Heart right ventricle (tissue), 16 donors: ENCODE measurements around the gene FBLN2. TPM values are rescaled to one million over a fixed set of nuclear protein-coding genes. Genes with fewer than 3 reads are reported as not detected.

Experiments
- ATAC-seq, 8 donors: fragments of 200-7000 bp; cut with Tn5 transposase; one replicate each; pipeline ENCODE4 v1.9.1; 2020; ENCODE audit warnings: mild to moderate bottlenecking in 8 of 8, moderate library complexity in 8 of 8, moderate number of reproducible peaks in 1 of 8
- DNase-seq, 2 donors: peaks; one replicate each; pipeline ENCODE4 v3.0.0-alpha.2; 2020
- H3K27ac ChIP-seq, 10 donors: fragments of 200-600 bp; sonication (generic) in 2 of 10; one replicate each; pipeline versions ENCODE4 v1.5.0 to v1.8.0; 2020 to 2022; ENCODE audit warnings: mild to moderate bottlenecking in 3 of 10
- H3K27me3 ChIP-seq, 7 donors: fragments of 200-600 bp; one replicate each; pipeline ENCODE4 v1.8.0; 2021 to 2022; ENCODE audit warnings: mild to moderate bottlenecking in 2 of 7
- H3K36me3 ChIP-seq, 9 donors: fragments of 200-600 bp; sonication (generic) in 1 of 9; one replicate each; pipeline versions ENCODE4 v1.5.0 to v1.8.0; 2020 to 2022; ENCODE audit warnings: mild to moderate bottlenecking in 2 of 9
- H3K4me1 ChIP-seq, 9 donors: fragments of 200-600 bp; sonication (generic) in 1 of 9; one replicate each; pipeline versions ENCODE4 v1.5.0 to v1.8.0; 2020 to 2022; ENCODE audit warnings: mild to moderate bottlenecking in 4 of 9
- H3K4me3 ChIP-seq, 10 donors: fragments of 200-600 bp; sonication (generic) in 2 of 10; one replicate each; pipeline versions ENCODE4 v1.5.0 to v1.8.0; 2020 to 2022; ENCODE audit warnings: mild to moderate bottlenecking in 7 of 10, moderate library complexity in 2 of 10
- H3K9me3 ChIP-seq, 11 donors: fragments of 200-600 bp in 10 of 11; sonication (generic) in 2 of 11; one replicate each; pipeline versions ENCODE4 v1.5.0 to v1.8.0; 2013 to 2022; ENCODE audit warnings: mild to moderate bottlenecking in 2 of 11, control low read depth in 1 of 11, moderate library complexity in 1 of 11
- WGBS, 2 donors: extraction: QIAGEN DNeasy Blood & Tissue Kit; methylation state at CpG; one replicate each; pipeline ENCODE4 v1.1.7; 2013; ENCODE audit warnings: inconsistent platforms in 1 of 2; 5-methylcytosine and 5-hydroxymethylcytosine counted together
- intact Hi-C, 10 donors: fragments of 100-400 bp; cut with DNase I; formaldehyde crosslinking; loops; one replicate each; pipeline versions ENCODE4 v1.11.1 to v1.14.2; 2022
- polyA plus RNA-seq, 2 donors: library from polyadenylated mRNA; stranded (reverse); fragments of 200-250 nt; gene quantifications; one replicate each; pipeline ENCODE4 v1.2.3, GENCODE V29; 2013
- total RNA-seq, 10 donors: library from RNA; stranded (reverse); fragmentation: NEBNext Ultra II Directional in 3 of 10; extraction: Animal tissue kit (Norgen Biotek cat#: 25700) in 3 of 10; gene quantifications; one replicate each; pipeline versions ENCODE4 v1.2.1 to v1.2.4, GENCODE V29; 2021 to 2023
- TF ChIP-seq, protein P1 (sequence below), 9 donors: fragments of 200-600 bp; sonication (generic) in 2 of 9; IDR thresholded peaks; one replicate each; pipeline versions ENCODE4 v1.5.0 to v1.8.0; 2021 to 2022; ENCODE audit warnings: antibody characterized with exemption in 9 of 9, mild to moderate bottlenecking in 5 of 9, moderate library complexity in 1 of 9
- donor health status: Arrhythmogenic right ventricular cardiomyopathy.
- donor health status: ischemic (EF 13 %, LVEDD 7.1; RV severe dilation, severe dysfunction).
- donor health status: healthy with polysubstance abuse.
- donor health status: DM: no; HTN: yes; CAD: no.
- donor health status: DM: no; HTN: no; CAD: no.
- donor health status: ischemic (EF 25% LVEDD 6.9; RV normal size, moderate dysfunction).
- donor health status: ischemic (EF 25% LVEDD 5.7; RV mildly dilated, moderate dysfunction).
- donor health status: healthy.
- donor health status: DM: yes; HTN: yes; CAD: no.
- donor health status: Ischemic cardiomyopathy.
- donor health status: ischemic (EF 35%, LVEDD 5.7; RV mildly dilated, moderate dysfunction).
- donor health status: nonischemic (EF 11% LVEDD 7.7; RV severe dilation, severe dysfunction).
- donor health status: DM: yes; HTN: yes; CAD: no.
- donor health status: PGD.
- donor health status: ischemic (EF 29% LVEDD 5.4; RV normal size, mild dysfunction).
- donor health status: nonischemic (EF 23%, LVEDD 6.1; RV moderate dilation, normal function).

Gene FBLN2
- total and polyA plus RNA-seq, 12 donors: 20.7 to 78.9 (median 47.0) TPM

DNA sequence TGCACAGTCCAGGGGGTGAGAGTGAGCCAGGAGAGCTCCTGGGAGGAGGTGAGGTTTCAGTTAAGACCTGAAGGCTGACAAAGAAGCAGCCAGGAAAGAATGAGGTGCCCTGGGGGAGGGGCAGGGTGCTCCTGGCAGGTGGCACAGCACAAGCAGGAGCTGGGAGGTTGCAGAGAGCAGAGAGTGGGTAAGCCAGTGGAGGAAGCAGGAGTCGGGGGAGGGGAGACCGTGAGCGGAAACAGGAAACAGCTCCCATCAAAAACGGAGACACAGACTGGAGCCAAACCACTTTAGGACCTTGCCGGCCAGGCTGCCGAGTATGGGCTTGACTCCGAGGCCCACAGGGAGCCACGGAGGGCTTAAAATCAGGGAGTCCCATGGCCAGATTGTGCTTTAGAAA lies 12.1 kb upstream of the FBLN2 start:
- H3K36me3 ChIP-seq: no peaks in the 10 kb centered on the region
- H3K27me3 ChIP-seq: peaks cover 0 to 4% (median 0%) of the 10 kb centered on the region in 7 donors
- peaks cover 6 to 36% (median 13%) of the 10 kb centered on the region in 9 donors for H3K4me1 ChIP-seq
- H3K27ac ChIP-seq: peak overlapping the region in 4 of 10 donors; percentile 22 to 51 (median 42)
- TF ChIP-seq, protein P1, sequence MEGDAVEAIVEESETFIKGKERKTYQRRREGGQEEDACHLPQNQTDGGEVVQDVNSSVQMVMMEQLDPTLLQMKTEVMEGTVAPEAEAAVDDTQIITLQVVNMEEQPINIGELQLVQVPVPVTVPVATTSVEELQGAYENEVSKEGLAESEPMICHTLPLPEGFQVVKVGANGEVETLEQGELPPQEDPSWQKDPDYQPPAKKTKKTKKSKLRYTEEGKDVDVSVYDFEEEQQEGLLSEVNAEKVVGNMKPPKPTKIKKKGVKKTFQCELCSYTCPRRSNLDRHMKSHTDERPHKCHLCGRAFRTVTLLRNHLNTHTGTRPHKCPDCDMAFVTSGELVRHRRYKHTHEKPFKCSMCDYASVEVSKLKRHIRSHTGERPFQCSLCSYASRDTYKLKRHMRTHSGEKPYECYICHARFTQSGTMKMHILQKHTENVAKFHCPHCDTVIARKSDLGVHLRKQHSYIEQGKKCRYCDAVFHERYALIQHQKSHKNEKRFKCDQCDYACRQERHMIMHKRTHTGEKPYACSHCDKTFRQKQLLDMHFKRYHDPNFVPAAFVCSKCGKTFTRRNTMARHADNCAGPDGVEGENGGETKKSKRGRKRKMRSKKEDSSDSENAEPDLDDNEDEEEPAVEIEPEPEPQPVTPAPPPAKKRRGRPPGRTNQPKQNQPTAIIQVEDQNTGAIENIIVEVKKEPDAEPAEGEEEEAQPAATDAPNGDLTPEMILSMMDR (IDR thresholded peaks at IDR 0.05): no peak
- DNase-seq: no peak
- intact Hi-C loops: no loop called here
- 14 to 22% methylated on average over 8 of the region's 8 CpGs for WGBS, 2 donors
- H3K9me3 ChIP-seq: peaks cover 0 to 7% (median 0%) of the 10 kb centered on the region in 11 donors
- H3K4me3 ChIP-seq: no peak overlapping the region
- peak in 1 of 8 donors; percentile 14 for ATAC-seq

DNA sequence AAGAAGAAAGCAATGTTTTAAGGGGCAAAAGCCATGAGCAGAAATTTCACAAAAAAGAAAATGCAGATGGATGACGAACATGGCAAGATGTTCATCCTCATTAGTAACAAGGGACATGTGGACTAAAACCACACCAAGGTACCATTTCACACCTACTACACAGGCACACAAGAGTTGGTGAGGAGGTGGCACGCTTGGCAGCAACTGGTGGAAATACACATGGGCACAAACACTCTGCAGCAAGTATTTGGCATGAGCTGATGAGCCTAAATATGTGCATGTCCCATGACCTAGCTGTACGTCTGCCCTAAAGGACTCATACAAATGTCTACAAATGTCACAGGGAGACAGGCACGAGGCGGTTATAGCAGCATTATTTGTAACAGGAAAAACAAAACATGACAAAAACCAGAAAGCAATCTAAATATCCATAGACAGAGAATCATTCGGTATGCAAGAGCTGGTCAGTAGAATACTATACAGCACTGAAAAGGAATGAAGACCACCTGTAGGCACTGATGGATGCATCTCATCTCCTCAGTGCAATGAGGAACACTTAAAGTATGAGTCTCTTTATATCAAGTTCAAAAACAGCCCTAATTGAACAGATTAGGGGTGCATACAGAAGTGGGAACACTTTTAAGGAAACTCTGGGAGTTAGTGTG lies 11.5 kb upstream of the FBLN2 start:
- ATAC-seq: no peak
- Histone ChIP-seq H3K4me1 (peaks cover 6 to 33% (median 13%) of the 10 kb centered on the region in 9 donors), H3K9me3 (peaks cover 0 to 13% (median 0%) of the 10 kb centered on the region in 11 donors), H3K27me3 (peaks cover 0 to 4% (median 0%) of the 10 kb centered on the region in 7 donors), H3K4me3 (no peak overlapping the region), H3K36me3 (no peaks in the 10 kb centered on the region), H3K27ac (peak overlapping the region in 3 of 10 donors; percentile 22 to 72 (median 39))
- no peak for DNase-seq
- TF ChIP-seq, protein P1 (IDR thresholded peaks at IDR 0.05): no peak
- 93 to 95% methylated on average over 6 of the region's 6 CpGs for WGBS, 2 donors
- intact Hi-C loops: no loop called here

DNA sequence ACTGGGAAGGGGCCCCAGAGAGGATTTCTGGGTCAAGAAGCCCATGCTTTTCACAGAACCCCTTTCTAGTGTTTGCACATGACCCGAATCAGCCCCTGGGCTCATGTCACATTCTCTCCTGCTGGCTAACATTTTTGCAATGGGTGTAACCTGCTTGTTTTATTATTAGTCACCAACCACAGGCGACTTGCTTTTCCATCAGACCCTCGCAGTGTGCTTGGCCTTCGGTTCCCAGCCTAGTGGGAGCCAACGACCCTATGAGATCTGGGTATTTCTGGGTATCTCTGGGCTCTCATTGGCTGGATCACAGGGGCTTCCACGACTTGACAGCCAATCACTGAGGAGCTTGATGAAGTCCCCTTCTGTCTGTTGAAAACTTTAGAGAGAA lies 11.0 kb upstream of the FBLN2 start:
- H3K4me3 ChIP-seq: no peak overlapping the region
- ATAC-seq: peak in 2 of 8 donors; percentile 41 to 44
- H3K27me3 ChIP-seq: peaks cover 0 to 4% (median 0%) of the 10 kb centered on the region in 7 donors
- peaks cover 0 to 16% (median 0%) of the 10 kb centered on the region in 11 donors for H3K9me3 ChIP-seq
- peak overlapping the region in 4 of 10 donors; percentile 7 to 72 (median 46) for H3K27ac ChIP-seq
- intact Hi-C loops: loop anchor here in 1 of 10 donors (1.0 kb wide), 1 partner anchor 43 kb away; no protein-coding TSS in a partner anchor
- no peaks in the 10 kb centered on the region for H3K36me3 ChIP-seq
- peaks cover 6 to 28% (median 13%) of the 10 kb centered on the region in 9 donors for H3K4me1 ChIP-seq
- DNase-seq: no peak
- WGBS, 2 donors: 78% methylated on average over 6 of the region's 6 CpGs
- TF ChIP-seq, protein P1 (IDR thresholded peaks at IDR 0.05): no peak

DNA sequence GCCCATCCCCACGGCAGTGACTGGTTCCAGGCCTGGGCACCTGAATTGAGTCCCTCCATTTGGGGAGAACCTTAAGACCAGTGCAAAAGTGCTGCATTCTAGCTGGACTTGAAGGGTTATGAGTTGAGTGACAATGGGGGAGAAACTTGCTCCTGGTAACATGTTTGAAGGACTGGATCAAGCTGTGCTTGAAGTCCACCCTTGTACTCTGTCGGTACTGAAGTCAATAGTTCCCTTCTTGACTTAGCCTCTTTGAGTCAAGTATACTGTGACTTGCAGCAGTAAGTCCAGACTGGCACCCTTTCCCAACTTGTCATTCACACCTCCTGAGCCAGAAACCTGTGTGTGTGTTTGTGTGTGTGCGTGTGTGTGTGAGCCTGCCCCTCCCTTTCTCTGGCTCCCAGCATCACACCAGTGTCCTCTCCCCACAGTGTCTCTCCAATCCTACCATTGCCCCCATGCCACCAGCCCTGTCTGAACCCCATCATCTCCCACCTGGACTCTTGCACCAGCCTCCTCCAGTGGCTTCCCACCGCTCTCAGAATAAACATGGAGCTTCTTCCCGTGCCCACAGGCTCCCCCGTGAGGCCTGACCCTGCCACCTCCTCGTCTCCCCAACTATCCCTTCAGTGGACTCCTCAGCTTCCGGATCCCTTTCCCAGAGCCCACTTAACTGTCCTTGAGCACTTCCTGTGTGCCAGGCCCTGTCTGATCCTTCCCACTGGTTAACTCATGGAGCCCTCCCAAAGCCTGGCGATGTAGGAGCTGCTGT lies 10.2 kb upstream of the FBLN2 start:
- ATAC-seq (no peak), DNase-seq (no peak)
- H3K4me1 ChIP-seq: peaks cover 6 to 31% (median 13%) of the 10 kb centered on the region in 9 donors
- H3K27ac ChIP-seq: peak overlapping the region in 8 of 10 donors; percentile 15 to 72 (median 57)
- TF ChIP-seq, protein P1 (IDR thresholded peaks at IDR 0.05): no peak
- WGBS, 2 donors: 85% methylated on average over 9 of the region's 9 CpGs
- intact Hi-C loops: loop anchor here in 1 of 10 donors (1.0 kb wide), 1 partner anchor 43 kb away; no protein-coding TSS in a partner anchor
- H3K27me3 ChIP-seq: peaks cover 0 to 4% (median 0%) of the 10 kb centered on the region in 7 donors
- no peak overlapping the region for H3K4me3 ChIP-seq
- peaks cover 0 to 18% (median 0%) of the 10 kb centered on the region in 11 donors for H3K9me3 ChIP-seq
- no peaks in the 10 kb centered on the region for H3K36me3 ChIP-seq
